Endodermal cell (in vitro differentiated cells): ENCODE results near the gene ZDHHC14. TPM values are rescaled to one million over a fixed set of nuclear protein-coding genes. Genes with fewer than 3 reads are reported as not detected.

Experiments used
- DNase-seq: peaks from one replicate; pipeline ENCODE4 v3.0.0-alpha.2; 2017
- H3K27ac ChIP-seq: 2 replicates; pipeline ENCODE4 v1.5.1; 2013; ENCODE audit warnings: mild to moderate bottlenecking, low read depth, low read length, moderate library complexity
- H3K27me3 ChIP-seq: 2 replicates; pipeline ENCODE4 v1.6.1; 2013; ENCODE audit warnings: mild to moderate bottlenecking, low read length, moderate library complexity; ENCODE audit not compliant: insufficient read depth, control insufficient read depth, poor library complexity, severe bottlenecking
- H3K36me3 ChIP-seq: 2 replicates; pipeline ENCODE4 v1.7.0; 2013; ENCODE audit warnings: mild to moderate bottlenecking, low read length, moderate library complexity; ENCODE audit not compliant: control insufficient read depth, insufficient read depth
- H3K4me1 ChIP-seq: one replicate; pipeline ENCODE4 v1.7.0; 2013; ENCODE audit warnings: low read length; ENCODE audit not compliant: control insufficient read depth, insufficient read depth
- H3K4me3 ChIP-seq: 2 replicates; pipeline ENCODE4 v1.5.1; 2013; ENCODE audit warnings: mild to moderate bottlenecking, low read length, moderate library complexity
- H3K9ac ChIP-seq: 2 replicates; pipeline ENCODE4 v1.6.1; 2013; ENCODE audit warnings: mild to moderate bottlenecking, low read length, moderate library complexity; ENCODE audit not compliant: poor library complexity, severe bottlenecking; ENCODE audit errors: extremely low read depth
- H3K9me3 ChIP-seq: 2 replicates; pipeline ENCODE4 v1.6.1; 2013; ENCODE audit warnings: mild to moderate bottlenecking, low read length, moderate library complexity; ENCODE audit not compliant: control insufficient read depth
- H3K27ac Mint-ChIP-seq: 2 replicates; pipeline ENCODE4 v1.8.0; 2020; ENCODE audit warnings: mixed read lengths
- H3K27me3 Mint-ChIP-seq: 2 replicates; pipeline ENCODE4 v1.8.0; 2021; ENCODE audit warnings: mild to moderate bottlenecking, mixed read lengths; ENCODE audit not compliant: insufficient read depth
- H3K36me3 Mint-ChIP-seq: 2 replicates; pipeline ENCODE4 v1.8.0; 2020; ENCODE audit warnings: low read depth, mixed read lengths
- H3K4me1 Mint-ChIP-seq: 2 replicates; pipeline ENCODE4 v1.8.0; 2020; ENCODE audit warnings: mixed read lengths
- H3K4me3 Mint-ChIP-seq: 2 replicates; pipeline ENCODE4 v1.8.0; 2020; ENCODE audit warnings: mild to moderate bottlenecking, moderate library complexity, mixed read lengths
- H3K9me3 Mint-ChIP-seq: 2 replicates; pipeline ENCODE4 v1.8.0; 2020; ENCODE audit warnings: mild to moderate bottlenecking, mixed read lengths
- CTCF ChIP-seq: fragments of 200-600 bp; sonication (generic); conservative IDR thresholded peaks from 2 replicates; pipeline ENCODE4 v1.5.0; 2021; ENCODE audit warnings: antibody characterized with exemption, mild to moderate bottlenecking
- WGBS, 2 experiments: methylation state at CpG; one replicate each; pipeline versions ENCODE4 v1.1.5 to v1.1.7; 2013; ENCODE audit warnings: missing lambda C conversion rate in 2 of 2, mixed read lengths in 1 of 2; ENCODE audit not compliant: insufficient coverage in 1 of 2, insufficient read length in 1 of 2; 5-methylcytosine and 5-hydroxymethylcytosine counted together
- total RNA-seq, 2 donors: library from RNA; stranded (reverse); fragmentation: NEBNext Ultra II Directional in 1 of 2; extraction: Animal tissue kit (Norgen Biotek cat#: 25700) in 1 of 2; gene quantifications; 2 replicates in 1 of 2; 3 replicates in 1 of 2; pipeline ENCODE4 v1.2.1, GENCODE V29; 2021

Gene ZDHHC14
- total RNA-seq, 2 donors from 2014 or later = 2.3 to 4.5 TPM

DNA sequence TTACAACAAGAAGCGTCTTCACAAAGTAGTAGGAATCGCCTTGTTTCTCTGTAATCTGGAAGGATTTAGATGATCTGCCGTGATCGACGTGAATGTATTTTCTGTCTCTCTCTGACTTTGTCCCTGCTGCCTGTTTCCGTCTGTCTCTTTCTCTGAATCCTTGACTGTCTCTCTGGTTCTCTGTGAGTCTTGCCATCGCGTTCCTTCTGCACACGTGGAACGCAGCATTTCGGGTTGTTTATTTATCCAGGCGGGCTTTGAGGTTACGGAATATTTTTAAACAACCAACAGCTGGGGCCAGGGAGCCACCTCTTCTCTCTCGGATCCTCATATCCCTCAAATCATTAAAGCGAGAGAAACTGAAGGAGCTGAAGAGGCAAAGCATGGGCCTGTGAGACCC, 215.9 kb downstream of the ZDHHC14 start:
- Mint-ChIP-seq H3K4me3 (no peak overlapping the region), H3K27me3 (no peaks in the 10 kb centered on the region), H3K4me1 (no peaks in the 10 kb centered on the region), H3K36me3 (no peaks in the 10 kb centered on the region), H3K27ac (no peak overlapping the region), H3K9me3 (peaks cover 2% of the 10 kb centered on the region)
- Histone ChIP-seq H3K9ac (no peak overlapping the region), H3K4me3 (no peak overlapping the region), H3K27me3 (no peaks in the 10 kb centered on the region), H3K4me1 (no peaks in the 10 kb centered on the region), H3K36me3 (no peaks in the 10 kb centered on the region), H3K27ac (no peak overlapping the region), H3K9me3 (peaks cover 1% of the 10 kb centered on the region)
- 93 to 97% methylated on average over 15 of the region's 15 CpGs for WGBS, 2 experiments
- TF ChIP-seq CTCF = no peak
- DNase-seq = no peak

- H3K36me3 Mint-ChIP-seq = no peaks in the 10 kb centered on the region
- Histone ChIP-seq H3K4me3 (no peak overlapping the region), H3K27me3 (no peaks in the 10 kb centered on the region), H3K36me3 (no peaks in the 10 kb centered on the region), H3K9me3 (no peaks in the 10 kb centered on the region), H3K4me1 (no peaks in the 10 kb centered on the region), H3K27ac (no peak overlapping the region), H3K9ac (no peak overlapping the region)
- no peaks in the 10 kb centered on the region for H3K4me1 Mint-ChIP-seq
- no peak overlapping the region for H3K27ac Mint-ChIP-seq
- H3K9me3 Mint-ChIP-seq = no peaks in the 10 kb centered on the region
- no peaks in the 10 kb centered on the region for H3K27me3 Mint-ChIP-seq
- peak; percentile 88 for DNase-seq
- peak; percentile 79 for TF ChIP-seq CTCF
- no peak overlapping the region for H3K4me3 Mint-ChIP-seq
- WGBS, 2 experiments = 49 to 57% methylated on average over 7 to 9 of the region's 9 CpGs
These were observed 216.7 kb downstream of the ZDHHC14 start for GRCh38 chr6:157597461-157598312.

DNA sequence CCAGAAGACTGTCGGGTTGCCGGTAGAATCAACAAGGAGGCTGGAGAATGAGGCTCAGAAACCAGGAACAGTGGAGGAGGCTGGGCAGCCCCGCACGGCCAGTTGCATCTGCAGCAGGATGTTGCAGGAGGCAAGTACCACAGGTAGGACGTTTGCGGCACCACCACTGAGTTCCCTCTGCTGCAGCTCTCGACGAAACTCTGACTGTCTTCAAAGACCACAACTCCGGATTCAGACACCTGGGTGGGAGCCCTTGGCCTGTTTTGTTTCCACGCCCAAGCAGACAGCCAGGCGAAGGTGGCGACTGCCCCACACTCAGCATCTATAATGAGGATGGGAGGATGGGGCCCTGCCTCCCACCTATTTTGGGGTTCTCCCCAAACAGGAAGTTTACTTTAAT, 218.2 kb downstream of the ZDHHC14 start:
- no peak overlapping the region for H3K4me3 ChIP-seq
- no peaks in the 10 kb centered on the region for H3K4me1 ChIP-seq
- H3K9me3 ChIP-seq = no peaks in the 10 kb centered on the region
- no peaks in the 10 kb centered on the region for H3K27me3 ChIP-seq
- no peak overlapping the region for H3K27ac Mint-ChIP-seq
- no peak for DNase-seq
- no peaks in the 10 kb centered on the region for H3K9me3 Mint-ChIP-seq
- TF ChIP-seq CTCF = no peak
- no peak overlapping the region for H3K27ac ChIP-seq
- no peaks in the 10 kb centered on the region for H3K36me3 ChIP-seq
- WGBS, 2 experiments = 87 to 89% methylated on average over 7 to 12 of the region's 12 CpGs
- no peak overlapping the region for H3K4me3 Mint-ChIP-seq
- no peak overlapping the region for H3K9ac ChIP-seq
- no peaks in the 10 kb centered on the region for H3K4me1 Mint-ChIP-seq
- no peaks in the 10 kb centered on the region for H3K27me3 Mint-ChIP-seq
- no peaks in the 10 kb centered on the region for H3K36me3 Mint-ChIP-seq
